GM03348 (cell line): ENCODE data around the gene METTL24.

ENCODE experiments used
- DNase-seq: peaks from one replicate; pipeline ENCODE4 v3.0.0; 2012; ENCODE audit warnings: low spot score

The METTL24 gene

GRCh38 chr6:110195639-110196038 is 162.5 kb downstream of the METTL24 start:
- DNase-seq, result no peak
